Measurements from ENCODE around the gene MAPRE3. TPM values are rescaled to one million over a fixed set of nuclear protein-coding genes. Genes with fewer than 3 reads are reported as not detected.

Gene MAPRE3
- polyA plus RNA-seq, 1 experiment, result 15.3 TPM

DNA sequence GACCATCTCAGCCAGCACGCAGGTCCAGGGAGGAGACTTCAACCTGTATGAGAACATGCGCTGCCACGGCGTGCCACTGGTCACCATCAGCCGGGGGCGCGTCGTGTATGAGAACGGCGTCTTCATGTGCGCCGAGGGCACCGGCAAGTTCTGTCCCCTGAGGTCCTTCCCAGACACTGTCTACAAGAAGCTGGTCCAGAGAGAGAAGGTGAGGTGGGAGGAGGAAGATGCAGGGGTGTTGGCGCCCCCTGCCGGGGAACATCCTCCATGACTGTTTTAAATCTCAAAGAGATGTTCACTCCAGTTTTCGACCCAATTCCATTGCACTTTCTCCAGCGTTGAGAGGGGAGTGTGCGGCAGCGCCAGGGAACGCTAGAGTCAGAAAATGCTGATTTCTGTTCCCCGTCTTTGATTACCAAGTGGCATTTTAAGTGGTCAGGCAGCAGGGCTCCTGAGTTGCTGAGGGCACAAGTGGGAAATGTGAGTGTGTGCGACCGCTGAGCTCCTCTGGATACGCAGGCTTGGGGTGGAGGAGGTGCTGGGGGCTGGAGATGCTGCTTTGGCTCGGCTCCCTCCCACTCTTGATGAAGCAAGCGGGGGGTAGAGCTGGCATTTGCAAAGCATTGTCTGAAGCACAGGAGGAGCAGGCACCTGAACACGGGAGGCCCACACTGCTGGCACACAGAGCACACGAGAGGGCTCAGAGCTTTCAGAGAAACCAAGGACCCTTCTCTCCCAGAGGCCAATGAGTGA lies 27.7 kb upstream of the MAPRE3 start:
- no peaks in the 10 kb centered on the region for H3K36me3 ChIP-seq (ENCODE audit: control insufficient read depth, insufficient read depth, low read length)
- peaks cover 15% of the 10 kb centered on the region for H3K27me3 ChIP-seq (ENCODE audit: control insufficient read depth, insufficient read depth, low read length)
- no peak for DNase-seq (ENCODE audit: low read depth)
- TF ChIP-seq, protein P1, sequence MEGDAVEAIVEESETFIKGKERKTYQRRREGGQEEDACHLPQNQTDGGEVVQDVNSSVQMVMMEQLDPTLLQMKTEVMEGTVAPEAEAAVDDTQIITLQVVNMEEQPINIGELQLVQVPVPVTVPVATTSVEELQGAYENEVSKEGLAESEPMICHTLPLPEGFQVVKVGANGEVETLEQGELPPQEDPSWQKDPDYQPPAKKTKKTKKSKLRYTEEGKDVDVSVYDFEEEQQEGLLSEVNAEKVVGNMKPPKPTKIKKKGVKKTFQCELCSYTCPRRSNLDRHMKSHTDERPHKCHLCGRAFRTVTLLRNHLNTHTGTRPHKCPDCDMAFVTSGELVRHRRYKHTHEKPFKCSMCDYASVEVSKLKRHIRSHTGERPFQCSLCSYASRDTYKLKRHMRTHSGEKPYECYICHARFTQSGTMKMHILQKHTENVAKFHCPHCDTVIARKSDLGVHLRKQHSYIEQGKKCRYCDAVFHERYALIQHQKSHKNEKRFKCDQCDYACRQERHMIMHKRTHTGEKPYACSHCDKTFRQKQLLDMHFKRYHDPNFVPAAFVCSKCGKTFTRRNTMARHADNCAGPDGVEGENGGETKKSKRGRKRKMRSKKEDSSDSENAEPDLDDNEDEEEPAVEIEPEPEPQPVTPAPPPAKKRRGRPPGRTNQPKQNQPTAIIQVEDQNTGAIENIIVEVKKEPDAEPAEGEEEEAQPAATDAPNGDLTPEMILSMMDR (IDR thresholded peaks at IDR 0.05; ENCODE audit: insufficient read depth, low read depth, low read length), result peak; percentile 84
- H3K4me3 ChIP-seq (ENCODE audit: low read depth, low read length), result no peak overlapping the region
- ChIA-PET CTCF (interaction anchor here (0.6 to 8.2 kb wide), 25 partner anchors 9 to 381 kb away, joined by 3 to 154 read pairs (median 4); partner anchors contain the start of gene DPYSL5), POLR2A (no interaction called here)

DNA sequence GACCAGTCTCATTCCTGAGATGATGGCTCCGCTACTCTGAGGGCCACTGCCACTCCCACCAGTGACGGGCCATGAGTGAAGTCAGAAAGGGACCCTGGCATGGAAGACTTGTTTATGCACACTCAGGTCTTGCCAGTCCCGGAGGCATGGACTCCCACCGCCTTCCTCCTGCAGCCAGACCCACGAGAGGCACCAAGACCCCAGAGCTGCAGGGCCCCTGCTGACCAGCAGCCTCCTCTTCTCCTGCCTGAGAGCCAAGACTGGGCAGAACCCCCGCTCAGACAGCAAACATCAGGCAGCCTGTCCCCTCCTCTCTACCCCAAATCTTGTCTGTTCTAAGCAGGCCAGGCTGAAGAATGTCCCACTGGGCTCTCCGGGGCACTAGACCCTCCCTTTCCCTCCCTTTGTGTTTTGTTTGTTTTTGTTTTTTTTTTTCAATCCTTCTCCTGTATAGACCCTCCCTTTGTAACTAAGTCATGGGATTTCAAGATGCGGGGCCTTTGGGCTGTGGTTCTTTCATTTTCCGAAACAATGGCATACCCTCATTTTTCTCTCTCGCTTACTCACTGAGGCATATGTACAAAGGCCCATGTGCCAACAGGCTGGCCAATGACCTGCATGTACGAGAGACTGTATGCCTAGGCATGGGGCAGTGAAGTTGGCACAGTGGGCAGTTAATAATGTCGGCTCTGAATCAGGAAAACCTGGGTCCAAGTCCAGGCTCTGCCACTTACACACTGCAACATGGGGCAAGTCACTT lies 24.3 kb upstream of the MAPRE3 start:
- ChIA-PET POLR2A (no interaction called here), CTCF (no interaction called here)
- Histone ChIP-seq H3K4me3 (ENCODE audit: low read depth, low read length) (no peak overlapping the region), H3K27me3 (ENCODE audit: control insufficient read depth, insufficient read depth, low read length) (peaks cover 13% of the 10 kb centered on the region), H3K36me3 (ENCODE audit: control insufficient read depth, insufficient read depth, low read length) (no peaks in the 10 kb centered on the region)
- no peak for DNase-seq (ENCODE audit: low read depth)
- TF ChIP-seq, protein P1 (IDR thresholded peaks at IDR 0.05; ENCODE audit: insufficient read depth, low read depth, low read length), result no peak

DNA sequence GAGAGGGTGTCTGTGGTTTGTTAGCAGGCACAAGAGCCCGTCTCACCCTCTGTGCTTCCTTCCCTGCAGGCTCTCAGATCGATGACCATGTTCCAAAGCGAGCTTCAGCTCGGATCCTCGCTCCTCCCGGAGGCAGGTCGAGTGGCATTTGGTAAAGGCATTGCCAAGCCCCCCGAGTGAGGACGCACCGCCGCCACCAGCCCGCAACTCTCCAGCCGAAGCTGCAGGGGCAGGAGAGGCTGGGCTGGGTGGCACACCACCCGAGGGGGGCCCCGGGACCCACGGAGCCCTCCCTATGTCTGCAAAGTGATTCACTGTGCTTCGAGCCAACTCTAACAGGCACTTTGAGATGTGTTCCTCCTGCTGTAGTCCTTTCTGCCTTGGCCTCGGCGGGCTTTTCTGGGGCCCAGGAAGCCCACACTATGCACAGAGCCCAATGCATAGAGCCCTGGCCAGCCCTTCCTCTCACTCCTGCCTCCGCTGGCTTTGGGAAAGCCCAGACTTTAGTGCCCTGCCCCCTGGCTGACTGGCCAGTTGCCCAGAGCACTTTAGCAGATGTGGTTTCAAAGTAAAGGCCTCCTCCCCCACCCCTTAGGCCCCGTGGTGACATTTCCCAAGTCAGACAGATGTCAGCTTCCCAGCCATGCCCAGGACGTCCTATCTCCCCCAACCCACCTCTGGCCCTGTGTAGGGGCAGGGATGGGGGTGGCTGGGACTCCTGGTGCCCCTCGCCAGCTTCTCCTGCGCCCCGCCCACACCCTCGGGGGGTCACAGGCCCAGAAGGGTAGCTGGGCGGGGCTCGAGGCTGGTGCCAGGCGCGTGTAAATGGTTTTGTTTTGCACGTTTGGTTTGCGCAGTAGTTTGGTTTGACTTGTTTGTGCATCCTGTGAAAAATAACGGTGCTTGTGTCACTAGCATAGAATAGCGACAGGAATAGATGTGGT lies 23.3 kb upstream of the MAPRE3 start:
- no peak for DNase-seq (ENCODE audit: low read depth)
- POLR2A ChIA-PET, result no interaction called here
- no peaks in the 10 kb centered on the region for H3K36me3 ChIP-seq (ENCODE audit: control insufficient read depth, insufficient read depth, low read length)
- TF ChIP-seq, protein P1 (IDR thresholded peaks at IDR 0.05; ENCODE audit: insufficient read depth, low read depth, low read length), result 0 out of 2 replicates have a peak, but pooled peaks have one; percentile 6
- no peak overlapping the region for H3K4me3 ChIP-seq (ENCODE audit: low read depth, low read length)
- CTCF ChIA-PET, result interaction anchor here (1.2 kb wide), 1 partner anchor 101 kb away, joined by 5 read pairs; no protein-coding TSS in a partner anchor
- peaks cover 13% of the 10 kb centered on the region for H3K27me3 ChIP-seq (ENCODE audit: control insufficient read depth, insufficient read depth, low read length)

DNA sequence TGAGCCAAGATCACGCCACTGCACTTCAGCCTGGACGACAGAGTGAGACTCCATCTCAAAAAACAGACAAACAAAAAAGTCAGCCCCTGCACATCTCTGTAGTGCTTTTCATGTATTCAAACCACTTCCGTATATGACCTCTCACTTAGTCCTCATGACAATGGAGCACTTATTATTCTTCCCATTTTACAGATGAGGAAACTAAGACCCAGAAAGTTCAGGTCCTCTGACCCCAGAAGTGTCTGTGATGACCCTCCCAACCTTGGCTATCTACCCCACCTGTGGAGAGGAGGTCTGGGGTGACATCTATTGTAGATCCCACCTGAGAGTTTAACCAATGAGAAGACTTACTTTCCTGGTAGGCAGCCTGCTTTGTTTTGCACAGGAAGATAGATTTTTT lies 21.6 kb upstream of the MAPRE3 start:
- TF ChIP-seq, protein P1 (IDR thresholded peaks at IDR 0.05; ENCODE audit: insufficient read depth, low read depth, low read length), result no peak
- H3K27me3 ChIP-seq (ENCODE audit: control insufficient read depth, insufficient read depth, low read length), result peaks cover 20% of the 10 kb centered on the region
- CTCF ChIA-PET, result interaction anchor here (0.6 to 2.3 kb wide), 3 partner anchors 13 to 69 kb away, joined by 3 to 15 read pairs (median 3); no protein-coding TSS in a partner anchor

More for the DNA sequence above, 21.6 kb upstream of the MAPRE3 start:
- Histone ChIP-seq H3K36me3 (ENCODE audit: control insufficient read depth, insufficient read depth, low read length) (no peaks in the 10 kb centered on the region), H3K4me3 (ENCODE audit: low read depth, low read length) (no peak overlapping the region)
- no peak for DNase-seq (ENCODE audit: low read depth)
- POLR2A ChIA-PET, result no interaction called here
